HCT116 (cell line): ENCODE measurements around the gene VAV1.

Source experiments
- CEBPB ChIP-seq: IDR thresholded peaks from 2 replicates; pipeline ENCODE4 v1.6.1; 2012; ENCODE audit warnings: low read depth
- EZH2 ChIP-seq: fragments of 200-600 bp; sonication (generic); IDR thresholded peaks from 2 replicates; pipeline ENCODE4 v1.6.1; 2017; ENCODE audit warnings: antibody characterized with exemption, mixed run types
- SIN3A ChIP-seq: IDR thresholded peaks from 2 replicates; pipeline ENCODE4 v1.6.1; 2012; ENCODE audit warnings: low read depth
- TF ChIP-seq, protein P1 (sequence below), 3 experiments: fragments of 200-600 bp in 1 of 3; sonication (generic) in 1 of 3; IDR thresholded peaks in 2 of 3; conservative IDR thresholded peaks in 1 of 3; 2 replicates each; pipeline ENCODE4 v1.5.1; 2012 to 2017; ENCODE audit warnings: low read depth in 2 of 3, low read length in 2 of 3, antibody characterized with exemption in 1 of 3, borderline replicate concordance in 1 of 3, control low read depth in 1 of 3, mild to moderate bottlenecking in 1 of 3, mixed read lengths in 1 of 3, mixed run types in 1 of 3, moderate library complexity in 1 of 3; ENCODE audit not compliant: insufficient read depth in 1 of 3
- TF ChIP-seq, protein P2 (sequence below): IDR thresholded peaks from 2 replicates; pipeline ENCODE4 v1.6.1; 2012

GRCh38 chr19:6752256-6753177, 20.0 kb upstream of the VAV1 start:
- TF ChIP-seq SIN3A (no peak), CEBPB (no peak), EZH2 (no peak)
- TF ChIP-seq, protein P1, sequence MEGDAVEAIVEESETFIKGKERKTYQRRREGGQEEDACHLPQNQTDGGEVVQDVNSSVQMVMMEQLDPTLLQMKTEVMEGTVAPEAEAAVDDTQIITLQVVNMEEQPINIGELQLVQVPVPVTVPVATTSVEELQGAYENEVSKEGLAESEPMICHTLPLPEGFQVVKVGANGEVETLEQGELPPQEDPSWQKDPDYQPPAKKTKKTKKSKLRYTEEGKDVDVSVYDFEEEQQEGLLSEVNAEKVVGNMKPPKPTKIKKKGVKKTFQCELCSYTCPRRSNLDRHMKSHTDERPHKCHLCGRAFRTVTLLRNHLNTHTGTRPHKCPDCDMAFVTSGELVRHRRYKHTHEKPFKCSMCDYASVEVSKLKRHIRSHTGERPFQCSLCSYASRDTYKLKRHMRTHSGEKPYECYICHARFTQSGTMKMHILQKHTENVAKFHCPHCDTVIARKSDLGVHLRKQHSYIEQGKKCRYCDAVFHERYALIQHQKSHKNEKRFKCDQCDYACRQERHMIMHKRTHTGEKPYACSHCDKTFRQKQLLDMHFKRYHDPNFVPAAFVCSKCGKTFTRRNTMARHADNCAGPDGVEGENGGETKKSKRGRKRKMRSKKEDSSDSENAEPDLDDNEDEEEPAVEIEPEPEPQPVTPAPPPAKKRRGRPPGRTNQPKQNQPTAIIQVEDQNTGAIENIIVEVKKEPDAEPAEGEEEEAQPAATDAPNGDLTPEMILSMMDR (IDR thresholded peaks at IDR 0.05 in 2 of 3, conservative IDR thresholded peaks at IDR 0.05 in 1 of 3; ENCODE audit: borderline replicate concordance in 1 of 3, insufficient read depth in 1 of 3, low read depth in 2 of 3, low read length in 2 of 3) = no peak
- TF ChIP-seq, protein P2, sequence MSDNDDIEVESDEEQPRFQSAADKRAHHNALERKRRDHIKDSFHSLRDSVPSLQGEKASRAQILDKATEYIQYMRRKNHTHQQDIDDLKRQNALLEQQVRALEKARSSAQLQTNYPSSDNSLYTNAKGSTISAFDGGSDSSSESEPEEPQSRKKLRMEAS = no peak
